ENCODE measurements around the gene RRM2. TPM values are rescaled to one million over a fixed set of nuclear protein-coding genes. Genes with fewer than 3 reads are reported as not detected.
A peak's percentile ranks its signal among the peaks of the same experiment; 100 is the strongest.

RRM2 gene
- total RNA-seq, 1 donor from 2014 or later: 8.4 TPM

DNA sequence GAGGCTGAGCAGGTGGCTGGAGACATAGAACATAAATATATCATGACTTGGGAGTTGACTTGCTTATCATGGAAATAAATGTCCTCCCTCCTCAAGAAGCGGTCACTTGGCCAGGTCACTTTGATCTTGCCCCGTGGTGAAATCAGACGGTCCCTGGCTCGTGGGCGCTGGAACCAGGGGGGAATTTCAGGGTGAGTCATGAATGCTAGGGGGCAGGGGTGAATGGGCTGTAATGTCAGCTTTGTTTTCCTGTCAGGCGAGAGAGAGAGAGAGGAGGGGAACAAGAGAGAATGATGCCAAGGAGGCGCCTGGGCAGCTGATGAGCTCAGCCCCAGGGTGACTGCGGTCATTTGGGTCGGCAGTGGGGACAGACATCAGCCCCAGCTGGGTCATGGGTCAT, 47.7 kb downstream of the RRM2 start:
- intact Hi-C loops (cut with DNase I): no loop called here
- Histone ChIP-seq H3K4me3 (no peak overlapping the region), H3K27ac (no peak overlapping the region), H3K27me3 (ENCODE audit: low read depth) (no peaks in the 10 kb centered on the region), H3K4me1 (no peaks in the 10 kb centered on the region), H3K36me3 (no peaks in the 10 kb centered on the region), H3K9me3 (no peaks in the 10 kb centered on the region)
- DNase-seq: no peak
- TF ChIP-seq, protein P1, sequence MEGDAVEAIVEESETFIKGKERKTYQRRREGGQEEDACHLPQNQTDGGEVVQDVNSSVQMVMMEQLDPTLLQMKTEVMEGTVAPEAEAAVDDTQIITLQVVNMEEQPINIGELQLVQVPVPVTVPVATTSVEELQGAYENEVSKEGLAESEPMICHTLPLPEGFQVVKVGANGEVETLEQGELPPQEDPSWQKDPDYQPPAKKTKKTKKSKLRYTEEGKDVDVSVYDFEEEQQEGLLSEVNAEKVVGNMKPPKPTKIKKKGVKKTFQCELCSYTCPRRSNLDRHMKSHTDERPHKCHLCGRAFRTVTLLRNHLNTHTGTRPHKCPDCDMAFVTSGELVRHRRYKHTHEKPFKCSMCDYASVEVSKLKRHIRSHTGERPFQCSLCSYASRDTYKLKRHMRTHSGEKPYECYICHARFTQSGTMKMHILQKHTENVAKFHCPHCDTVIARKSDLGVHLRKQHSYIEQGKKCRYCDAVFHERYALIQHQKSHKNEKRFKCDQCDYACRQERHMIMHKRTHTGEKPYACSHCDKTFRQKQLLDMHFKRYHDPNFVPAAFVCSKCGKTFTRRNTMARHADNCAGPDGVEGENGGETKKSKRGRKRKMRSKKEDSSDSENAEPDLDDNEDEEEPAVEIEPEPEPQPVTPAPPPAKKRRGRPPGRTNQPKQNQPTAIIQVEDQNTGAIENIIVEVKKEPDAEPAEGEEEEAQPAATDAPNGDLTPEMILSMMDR (IDR thresholded peaks at IDR 0.05): no peak
- peak in 1 of 2 donors; percentile 23 for ATAC-seq

DNA sequence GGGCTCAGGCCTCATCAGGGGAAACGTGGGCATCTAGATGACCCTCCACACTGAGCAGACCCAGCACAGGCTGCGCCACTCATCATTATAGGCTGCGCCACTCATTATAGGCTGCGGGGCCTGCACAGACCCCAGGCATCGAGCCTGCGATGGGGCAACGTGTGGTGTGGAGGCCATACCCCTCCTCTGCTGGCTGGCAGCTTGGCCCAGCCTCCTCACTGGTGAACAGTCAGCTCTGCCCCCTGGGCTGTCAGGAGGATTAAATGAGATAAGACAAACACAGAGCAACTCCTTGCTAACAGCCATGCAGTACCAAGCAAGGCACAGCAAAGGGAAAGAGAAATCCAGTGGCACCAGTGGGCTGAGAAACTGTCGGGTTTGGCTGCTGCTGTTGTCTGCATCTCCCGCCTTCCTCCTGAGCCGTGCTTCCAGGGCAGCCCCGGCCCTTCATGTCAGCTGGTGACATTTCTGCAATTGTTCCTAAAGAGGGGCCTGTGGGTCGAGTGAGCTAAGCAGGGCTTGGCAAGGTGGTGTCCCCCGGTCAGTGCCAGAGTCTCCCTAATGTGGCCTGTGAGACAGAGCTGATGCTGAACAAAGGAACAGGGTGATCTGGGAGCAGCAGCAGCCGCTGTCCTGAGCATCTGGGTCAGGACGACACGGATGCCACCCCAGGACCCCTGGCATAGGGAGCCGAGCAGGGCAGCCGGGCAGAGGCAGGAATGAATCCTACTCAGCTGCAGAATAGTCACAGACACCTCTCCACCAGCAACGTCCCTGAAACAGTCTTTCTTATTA, 48.7 kb downstream of the RRM2 start:
- Histone ChIP-seq H3K36me3 (no peaks in the 10 kb centered on the region), H3K9me3 (no peaks in the 10 kb centered on the region), H3K4me3 (no peak overlapping the region), H3K4me1 (no peaks in the 10 kb centered on the region), H3K27me3 (ENCODE audit: low read depth) (no peaks in the 10 kb centered on the region), H3K27ac (no peak overlapping the region)
- TF ChIP-seq, protein P1 (IDR thresholded peaks at IDR 0.05): no peak
- DNase-seq: no peak
- ATAC-seq: no peak
- intact Hi-C loops (cut with DNase I): no loop called here

DNA sequence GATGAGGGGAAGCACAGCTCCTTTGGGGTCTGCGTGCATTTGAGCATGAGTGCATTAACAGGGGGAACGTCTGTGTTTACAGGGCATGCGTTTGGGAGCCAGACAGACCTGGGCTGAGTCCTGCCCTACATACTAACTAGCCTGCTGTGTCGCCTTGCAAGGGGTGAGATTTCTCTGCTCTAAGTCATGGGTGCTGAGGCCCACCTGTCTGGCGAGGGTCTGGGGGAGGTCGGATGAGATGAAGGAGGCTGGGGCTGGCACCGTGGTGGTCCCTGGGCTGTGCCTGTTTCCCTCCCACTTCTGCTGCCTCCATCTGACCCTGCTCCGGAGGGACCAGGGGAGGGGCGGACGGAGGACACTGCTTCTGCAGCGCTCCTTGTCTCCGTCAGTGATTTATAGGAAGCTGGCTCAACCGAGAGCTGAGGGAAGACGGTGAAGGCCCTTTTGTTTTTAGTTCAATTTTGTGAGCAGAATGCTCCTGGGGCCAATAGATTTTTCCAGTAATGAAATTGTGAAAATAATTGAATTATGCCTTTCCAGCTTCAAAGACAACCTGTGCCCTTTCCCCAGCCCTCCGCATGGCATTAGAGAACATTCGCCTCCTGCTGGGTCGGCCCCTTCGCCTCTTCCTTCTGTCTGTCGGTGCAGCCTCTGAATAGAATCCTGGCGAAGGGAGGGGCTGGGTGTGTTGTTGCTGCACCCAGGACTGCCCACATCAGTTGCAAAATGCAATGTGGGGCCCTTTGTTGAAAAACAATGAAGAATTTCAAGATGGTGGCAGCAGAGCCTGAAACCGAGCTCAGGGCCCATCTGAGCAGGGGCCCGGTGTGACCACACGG, 49.7 kb downstream of the RRM2 start:
- DNase-seq (no peak), ATAC-seq (no peak)
- Histone ChIP-seq H3K4me1 (no peaks in the 10 kb centered on the region), H3K27ac (no peak overlapping the region), H3K4me3 (no peak overlapping the region), H3K36me3 (no peaks in the 10 kb centered on the region), H3K9me3 (no peaks in the 10 kb centered on the region), H3K27me3 (ENCODE audit: low read depth) (no peaks in the 10 kb centered on the region)
- TF ChIP-seq, protein P1 (IDR thresholded peaks at IDR 0.05): no peak
- intact Hi-C loops (cut with DNase I): no loop called here

DNA sequence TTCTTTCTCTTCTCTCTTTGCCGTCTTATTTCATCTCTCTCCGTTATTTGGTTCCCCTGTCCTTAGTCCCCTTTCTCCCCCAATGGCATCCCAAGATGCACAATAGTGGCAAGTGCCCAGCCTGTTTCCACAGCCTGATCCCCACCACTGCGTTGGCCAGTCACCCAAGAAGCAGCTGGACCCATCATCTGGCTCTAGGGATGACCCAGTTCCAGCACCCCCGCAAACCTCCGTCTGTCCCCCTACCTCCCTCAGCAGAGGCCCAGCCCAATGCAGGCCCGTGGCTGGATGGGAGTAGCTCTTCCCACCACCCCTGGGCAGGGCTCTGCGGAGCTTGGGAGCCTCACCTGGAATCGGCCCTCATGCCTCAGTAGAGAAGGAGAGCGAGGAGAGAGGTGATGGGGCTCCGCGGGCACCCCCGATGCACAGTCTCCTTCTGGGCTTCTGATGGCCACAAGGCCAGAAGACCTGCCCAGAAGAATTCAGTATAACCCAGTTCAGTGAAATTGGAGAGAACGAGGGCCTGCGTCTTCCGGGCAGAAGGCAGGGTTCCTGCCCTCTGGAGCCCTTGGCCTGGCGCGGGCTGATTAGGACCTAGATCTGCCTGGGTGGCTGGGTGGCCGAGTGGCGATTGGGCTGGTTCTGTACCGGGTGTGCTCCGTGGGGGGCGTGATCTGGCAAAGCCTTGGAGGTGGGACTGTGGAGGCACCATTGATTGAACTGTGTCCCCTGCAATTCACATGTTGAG, 50.9 kb downstream of the RRM2 start:
- Histone ChIP-seq H3K4me3 (no peak overlapping the region), H3K36me3 (no peaks in the 10 kb centered on the region), H3K27ac (no peak overlapping the region), H3K4me1 (no peaks in the 10 kb centered on the region), H3K9me3 (no peaks in the 10 kb centered on the region), H3K27me3 (ENCODE audit: low read depth) (no peaks in the 10 kb centered on the region)
- TF ChIP-seq, protein P1 (IDR thresholded peaks at IDR 0.05): no peak
- ATAC-seq (no peak), DNase-seq (no peak)
- intact Hi-C loops (cut with DNase I): no loop called here

DNA sequence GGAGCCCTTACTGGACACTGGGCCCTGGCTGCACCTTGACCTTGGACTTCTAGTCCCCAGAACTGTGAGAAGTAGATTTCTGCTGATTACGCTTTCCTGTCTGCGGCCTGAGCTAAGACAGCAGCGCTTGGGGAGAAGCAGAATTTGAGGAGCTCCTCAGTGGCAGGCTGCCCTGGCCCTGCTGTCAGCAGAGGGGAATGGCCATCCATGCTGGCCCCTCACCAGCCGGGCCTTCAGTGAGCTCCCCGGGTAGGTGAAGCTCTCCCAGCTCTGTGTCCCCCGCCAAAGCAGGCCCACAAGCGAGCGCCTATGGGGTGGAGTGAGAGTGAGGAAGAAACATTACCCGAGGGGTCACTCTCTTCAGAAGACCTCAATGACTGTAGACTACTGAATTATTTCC, 51.6 kb downstream of the RRM2 start:
- intact Hi-C loops (cut with DNase I): no loop called here
- H3K27me3 ChIP-seq (ENCODE audit: low read depth): no peaks in the 10 kb centered on the region
- no peaks in the 10 kb centered on the region for H3K36me3 ChIP-seq
- ATAC-seq (no peak), DNase-seq (no peak)
- no peaks in the 10 kb centered on the region for H3K9me3 ChIP-seq
- TF ChIP-seq, protein P1 (IDR thresholded peaks at IDR 0.05): no peak
- no peak overlapping the region for H3K27ac ChIP-seq
- no peak overlapping the region for H3K4me3 ChIP-seq
- H3K4me1 ChIP-seq: no peaks in the 10 kb centered on the region
